HG03460 (cell line): Measurements from ENCODE around the gene HOXB3.

ENCODE experiments used
- ATAC-seq: cut with Tn5 transposase; IDR thresholded peaks from one replicate; pipeline ENCODE4 v1.9.1; 2021; ENCODE audit not compliant: unreplicated experiment

Gene HOXB3

GRCh38 chr17:48571826-48572417 is 18.1 kb downstream of the HOXB3 start:
- no peak for ATAC-seq

GRCh38 chr17:48571024-48571818 is 18.8 kb downstream of the HOXB3 start:
- ATAC-seq = no peak

GRCh38 chr17:48570325-48571023 is 19.6 kb downstream of the HOXB3 start:
- ATAC-seq = no peak

GRCh38 chr17:48569674-48570324 is 20.2 kb downstream of the HOXB3 start:
- no peak for ATAC-seq

GRCh38 chr17:48569240-48569582 is 20.8 kb downstream of the HOXB3 start:
- no peak for ATAC-seq

- ATAC-seq = no peak
These were observed 21.4 kb downstream of the HOXB3 start for GRCh38 chr17:48568499-48569239.

- no peak for ATAC-seq
These were observed 22.2 kb downstream of the HOXB3 start for GRCh38 chr17:48567646-48568354.

GRCh38 chr17:48567209-48567608 is 22.8 kb downstream of the HOXB3 start:
- no peak for ATAC-seq

- ATAC-seq = no peak
These were observed 23.3 kb downstream of the HOXB3 start for GRCh38 chr17:48566717-48567116.

- no peak for ATAC-seq
These were observed 23.9 kb downstream of the HOXB3 start for GRCh38 chr17:48565925-48566710.

GRCh38 chr17:48565022-48565554 is 25.0 kb downstream of the HOXB3 start:
- no peak for ATAC-seq

GRCh38 chr17:48564188-48565021 is 25.6 kb downstream of the HOXB3 start:
- no peak for ATAC-seq

GRCh38 chr17:48563867-48564187 is 26.2 kb downstream of the HOXB3 start:
- ATAC-seq = no peak

GRCh38 chr17:48563385-48563838 is 26.6 kb downstream of the HOXB3 start:
- no peak for ATAC-seq

- no peak for ATAC-seq
These were observed 27.1 kb downstream of the HOXB3 start for GRCh38 chr17:48562934-48563333.

GRCh38 chr17:48561884-48562810 is 27.9 kb downstream of the HOXB3 start:
- peak; percentile 60 for ATAC-seq
